Bronchial epithelial cell (primary cell): ENCODE data around the gene DCDC2. TPM values are rescaled to one million over a fixed set of nuclear protein-coding genes. Genes with fewer than 3 reads are reported as not detected.
"Not testable (repeated sequence)": the region's sequence is repeated elsewhere in the genome, so short reads cannot be mapped to it uniquely, and the experiment has no call there.

ENCODE experiments used
- DNase-seq: peaks from one replicate; pipeline ENCODE4 v3.0.0-alpha.2; 2010; ENCODE audit warnings: low read depth
- FAIRE-seq: peaks from 2 replicates; lab custom pipeline; 2011; peaks lifted over from hg19 to GRCh38; lab: Jason Lieb, UNC
- H3K27me3 ChIP-seq: 2 replicates; pipeline ENCODE4 v1.5.1; 2011; ENCODE audit warnings: low read length; ENCODE audit not compliant: control insufficient read depth, insufficient read depth
- H3K36me3 ChIP-seq: 2 replicates; pipeline ENCODE4 v1.5.1; 2011; ENCODE audit warnings: low read length; ENCODE audit not compliant: control insufficient read depth, insufficient read depth
- H3K4me3 ChIP-seq: 2 replicates; pipeline ENCODE4 v1.5.1; 2011; ENCODE audit warnings: mild to moderate bottlenecking, low read depth, low read length, control low read depth
- CTCF ChIP-seq: IDR thresholded peaks from 2 replicates; pipeline ENCODE4 v1.5.1; 2011; ENCODE audit warnings: mild to moderate bottlenecking, moderate library complexity, low read length, control low read depth, inconsistent platforms; ENCODE audit not compliant: insufficient read depth, severe bottlenecking
- total RNA-seq: library from RNA; depleted of rRNA; stranded (reverse); fragments of >200 nt; gene quantifications from 2 replicates; pipeline ENCODE4 v1.2.1, GENCODE V29; 2014

Gene DCDC2
- total RNA-seq, 1 donor from 2014 or later: under 0.01 TPM

DNA sequence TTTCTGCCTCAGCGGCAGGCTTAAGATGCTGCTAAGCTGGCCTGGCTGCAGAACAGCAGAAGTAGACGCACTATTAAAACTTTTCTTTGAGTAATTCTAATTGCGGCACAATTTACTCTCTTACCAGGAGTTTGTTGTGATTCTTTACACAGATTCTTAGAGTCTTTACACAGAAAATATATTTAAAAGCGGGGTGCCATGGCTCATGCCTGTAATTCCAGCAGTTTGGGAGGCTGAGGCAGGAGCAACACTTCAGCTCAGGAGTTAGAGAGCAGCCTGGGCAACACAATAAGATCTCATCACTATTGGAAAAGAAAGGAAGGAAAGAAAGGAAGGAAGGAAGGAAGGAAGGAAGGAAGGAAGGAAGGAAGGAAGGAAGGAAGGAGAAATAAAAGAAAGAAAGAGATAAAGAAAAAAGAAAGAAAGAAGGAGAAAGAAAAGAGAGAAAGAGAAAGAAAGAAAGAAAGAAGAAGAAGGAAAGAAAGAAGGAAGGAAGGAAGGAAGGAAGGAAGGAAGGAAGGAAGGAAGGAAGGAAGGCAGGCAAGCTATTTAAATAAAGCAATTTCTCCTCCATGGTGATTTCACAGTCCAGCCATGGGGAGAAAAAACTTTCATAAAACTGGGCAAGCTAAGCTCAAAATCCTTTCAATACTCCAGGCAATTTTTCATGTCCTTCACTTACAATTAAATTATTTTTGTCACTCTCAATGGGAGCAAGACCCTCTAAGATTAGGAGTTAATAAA is 23.8 kb upstream of the DCDC2 start:
- FAIRE-seq: no peak
- TF ChIP-seq CTCF: no peak
- Histone ChIP-seq H3K36me3 (no peaks in the 10 kb centered on the region), H3K27me3 (no peaks in the 10 kb centered on the region), H3K4me3 (no peak overlapping the region)
- DNase-seq: no peak

- no peak for FAIRE-seq
- Histone ChIP-seq H3K27me3 (no peaks in the 10 kb centered on the region), H3K36me3 (no peaks in the 10 kb centered on the region), H3K4me3 (no peak overlapping the region)
- no peak for TF ChIP-seq CTCF
- no peak for DNase-seq
Measured at GRCh38 chr6:24378473-24379097, 20.7 kb upstream of the DCDC2 start.

GRCh38 chr6:24376871-24377270 is 19.0 kb upstream of the DCDC2 start:
- TF ChIP-seq CTCF: no peak
- DNase-seq (no peak), FAIRE-seq (no peak)
- no peak overlapping the region for H3K4me3 ChIP-seq
- H3K27me3 ChIP-seq: no peaks in the 10 kb centered on the region
- no peaks in the 10 kb centered on the region for H3K36me3 ChIP-seq

DNA sequence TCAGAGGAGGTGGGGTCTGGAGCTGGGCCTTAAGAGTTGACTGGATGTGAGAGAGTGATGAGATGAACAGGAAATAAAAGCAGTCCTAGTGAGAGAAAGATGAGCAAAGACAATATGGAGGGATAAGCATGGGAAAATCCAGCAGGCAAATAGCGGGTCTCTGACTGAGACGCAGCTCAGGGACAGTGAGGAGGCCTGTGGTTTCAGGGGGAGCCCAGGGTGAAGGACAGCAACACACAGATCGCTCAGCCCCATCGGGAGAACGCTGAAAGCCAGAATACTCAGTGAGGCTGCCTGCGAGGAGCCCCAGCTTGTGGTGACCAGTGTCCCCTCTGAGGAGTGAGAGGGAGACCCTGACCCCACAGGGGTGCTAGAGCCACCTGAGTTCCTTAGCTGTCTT is 16.8 kb upstream of the DCDC2 start:
- no peak for TF ChIP-seq CTCF
- Histone ChIP-seq H3K36me3 (no peaks in the 10 kb centered on the region), H3K4me3 (no peak overlapping the region), H3K27me3 (no peaks in the 10 kb centered on the region)
- FAIRE-seq (no peak), DNase-seq (no peak)

- H3K27me3 ChIP-seq, DNase-seq, H3K4me3 ChIP-seq, H3K36me3 ChIP-seq, FAIRE-seq: not testable (repeated sequence)
Measured at GRCh38 chr6:24365103-24365633, 7.3 kb upstream of the DCDC2 start.

GRCh38 chr6:24362363-24362762 is 4.5 kb upstream of the DCDC2 start:
- not testable (repeated sequence) for H3K36me3 ChIP-seq, H3K27me3 ChIP-seq, DNase-seq, FAIRE-seq, H3K4me3 ChIP-seq
